Small intestine (tissue), 7 donors: ENCODE data around the gene TMEM106C. TPM values are rescaled to one million over a fixed set of nuclear protein-coding genes. Genes with fewer than 3 reads are reported as not detected.
A peak's percentile ranks its signal among the peaks of the same experiment; 100 is the strongest.

ENCODE experiments used
- DNase-seq, 2 donors: peaks; one replicate each; pipeline versions ENCODE4 v3.0.0 to v3.0.0-alpha.2; 2013
- FAIRE-seq: peaks from 2 replicates; lab custom pipeline; 2012; peaks lifted over from hg19 to GRCh38; lab: Jason Lieb, UNC
- H3K27ac ChIP-seq, 3 donors: one replicate each; pipeline ENCODE4 v1.5.1; 2013; ENCODE audit warnings: low read length in 2 of 3, mild to moderate bottlenecking in 2 of 3, control low read depth in 1 of 3, inconsistent platforms in 1 of 3, low read depth in 1 of 3, moderate library complexity in 1 of 3
- H3K27me3 ChIP-seq, 3 donors: one replicate each; pipeline ENCODE4 v1.6.1; 2013; ENCODE audit warnings: low read length in 3 of 3, inconsistent platforms in 1 of 3; ENCODE audit not compliant: control insufficient read depth in 3 of 3, insufficient read depth in 3 of 3
- H3K36me3 ChIP-seq, 3 donors: one replicate each; pipeline ENCODE4 v1.6.1; 2013; ENCODE audit warnings: low read length in 3 of 3, inconsistent platforms in 1 of 3, low read depth in 1 of 3, mild to moderate bottlenecking in 1 of 3, moderate library complexity in 1 of 3; ENCODE audit not compliant: control insufficient read depth in 3 of 3, insufficient read depth in 2 of 3
- H3K4me1 ChIP-seq, 3 donors: one replicate each; pipeline ENCODE4 v1.6.1; 2013; ENCODE audit warnings: low read length in 2 of 3, inconsistent platforms in 1 of 3, low read depth in 1 of 3, mild to moderate bottlenecking in 1 of 3, moderate library complexity in 1 of 3; ENCODE audit not compliant: control insufficient read depth in 3 of 3, insufficient read depth in 2 of 3
- H3K4me3 ChIP-seq, 3 donors: one replicate each; pipeline ENCODE4 v1.5.1; 2013; ENCODE audit warnings: low read length in 3 of 3, control low read depth in 1 of 3, inconsistent platforms in 1 of 3, low read depth in 1 of 3, mild to moderate bottlenecking in 1 of 3, moderate library complexity in 1 of 3
- H3K9me3 ChIP-seq, 2 donors: one replicate each; pipeline ENCODE4 v1.6.1; 2013; ENCODE audit warnings: low read depth in 1 of 2, low read length in 1 of 2; ENCODE audit not compliant: control insufficient read depth in 2 of 2, insufficient read depth in 1 of 2
- WGBS, 3 donors: extraction: QIAGEN DNeasy Blood & Tissue Kit; methylation state at CpG; one replicate each; pipeline ENCODE4 v1.1.7; 2013; 5-methylcytosine and 5-hydroxymethylcytosine counted together
- polyA plus RNA-seq, 4 donors: library from polyadenylated mRNA; stranded (reverse) in 3 of 4; unstranded in 1 of 4; fragments of 200-250 nt in 3 of 4; fragments of 120-200 nt in 1 of 4; gene quantifications; one replicate each; pipeline versions ENCODE4 v1.2.1 to v1.2.3, GENCODE V29; 2013
- donor health status: healthy with polysubstance abuse.
- donor health status: control.
- donor health status: control.
- donor health status: Bipolar disorder and iron deficiency.
- donor health status: healthy.

TMEM106C gene
- polyA plus RNA-seq, 4 donors: 140 to 234 (median 177) TPM

- no peak for FAIRE-seq
These were observed 15.1 kb downstream of the TMEM106C start for GRCh38 chr12:47978598-47978873.

GRCh38 chr12:47979166-47979565, 15.8 kb downstream of the TMEM106C start:
- H3K4me3 ChIP-seq: no peak overlapping the region
- H3K27me3 ChIP-seq: no peaks in the 10 kb centered on the region
- H3K4me1 ChIP-seq: peaks cover 0 to 18% (median 0%) of the 10 kb centered on the region in 3 donors
- FAIRE-seq: no peak
- peaks cover 0 to 23% (median 0%) of the 10 kb centered on the region in 3 donors for H3K36me3 ChIP-seq
- no peak overlapping the region for H3K27ac ChIP-seq
- 88 to 96% (median 95%) methylated on average over 5 of the region's 5 CpGs for WGBS, 3 donors
- no peak for DNase-seq
- no peaks in the 10 kb centered on the region for H3K9me3 ChIP-seq

More at GRCh38 chr12:47978598-47978873, 15.1 kb downstream of the TMEM106C start:
- Histone ChIP-seq H3K36me3 (peaks cover 0 to 26% (median 0%) of the 10 kb centered on the region in 3 donors), H3K9me3 (no peaks in the 10 kb centered on the region), H3K4me3 (no peak overlapping the region), H3K4me1 (peaks cover 0 to 18% (median 0%) of the 10 kb centered on the region in 3 donors), H3K27ac (no peak overlapping the region), H3K27me3 (no peaks in the 10 kb centered on the region)
- no peak for DNase-seq
- 82 to 90% (median 84%) methylated on average over 7 of the region's 7 CpGs for WGBS, 3 donors

GRCh38 chr12:47979686-47980085, 16.3 kb downstream of the TMEM106C start:
- FAIRE-seq: no peak
- no peak for DNase-seq

GRCh38 chr12:47980197-47980596, 16.8 kb downstream of the TMEM106C start:
- FAIRE-seq (no peak), DNase-seq (no peak)
- WGBS, 3 donors: 85 to 92% (median 90%) methylated on average over 7 of the region's 7 CpGs
- Histone ChIP-seq H3K27me3 (peaks cover 0 to 3% (median 0%) of the 10 kb centered on the region in 3 donors), H3K27ac (no peak overlapping the region), H3K9me3 (no peaks in the 10 kb centered on the region), H3K4me3 (no peak overlapping the region), H3K36me3 (peaks cover 0 to 23% (median 0%) of the 10 kb centered on the region in 3 donors), H3K4me1 (peaks cover 0 to 18% (median 0%) of the 10 kb centered on the region in 3 donors)

More at GRCh38 chr12:47979686-47980085, 16.3 kb downstream of the TMEM106C start:
- H3K27me3 ChIP-seq: peaks cover 0 to 3% (median 0%) of the 10 kb centered on the region in 3 donors
- no peak overlapping the region for H3K4me3 ChIP-seq
- no peak overlapping the region for H3K27ac ChIP-seq
- H3K9me3 ChIP-seq: no peaks in the 10 kb centered on the region
- H3K36me3 ChIP-seq: peaks cover 0 to 22% (median 0%) of the 10 kb centered on the region in 3 donors
- peaks cover 0 to 18% (median 0%) of the 10 kb centered on the region in 3 donors for H3K4me1 ChIP-seq
- 88 to 90% (median 88%) methylated on average over 10 to 11 of the region's 11 CpGs for WGBS, 3 donors

GRCh38 chr12:47980779-47981495, 17.5 kb downstream of the TMEM106C start:
- no peak for FAIRE-seq
- 57 to 70% (median 62%) methylated on average over 15 to 17 of the region's 17 CpGs for WGBS, 3 donors

GRCh38 chr12:47981496-47982260, 18.3 kb downstream of the TMEM106C start:
- Histone ChIP-seq H3K36me3 (peaks cover 0 to 15% (median 0%) of the 10 kb centered on the region in 3 donors), H3K9me3 (no peaks in the 10 kb centered on the region), H3K4me1 (peaks cover 0 to 18% (median 0%) of the 10 kb centered on the region in 3 donors), H3K27me3 (peaks cover 0 to 3% (median 0%) of the 10 kb centered on the region in 3 donors), H3K4me3 (no peak overlapping the region), H3K27ac (no peak overlapping the region)
- no peak for FAIRE-seq
- peak; percentile 40 to 89 for DNase-seq
- WGBS, 3 donors: 20 to 54% (median 46%) methylated on average over 19 to 20 of the region's 20 CpGs

More at GRCh38 chr12:47980779-47981495, 17.5 kb downstream of the TMEM106C start:
- Histone ChIP-seq H3K9me3 (no peaks in the 10 kb centered on the region), H3K36me3 (peaks cover 0 to 17% (median 0%) of the 10 kb centered on the region in 3 donors), H3K4me1 (peaks cover 0 to 18% (median 0%) of the 10 kb centered on the region in 3 donors), H3K4me3 (no peak overlapping the region), H3K27ac (no peak overlapping the region), H3K27me3 (peaks cover 0 to 3% (median 0%) of the 10 kb centered on the region in 3 donors)
- no peak for DNase-seq

GRCh38 chr12:47982311-47982710, 18.9 kb downstream of the TMEM106C start:
- peaks cover 0 to 18% (median 0%) of the 10 kb centered on the region in 3 donors for H3K4me1 ChIP-seq
- H3K27me3 ChIP-seq: peaks cover 0 to 3% (median 0%) of the 10 kb centered on the region in 3 donors
- no peak overlapping the region for H3K27ac ChIP-seq
- H3K36me3 ChIP-seq: peaks cover 0 to 13% (median 0%) of the 10 kb centered on the region in 3 donors
- WGBS, 3 donors: 60 to 72% (median 66%) methylated on average over 5 of the region's 5 CpGs
- DNase-seq: no peak
- no peak for FAIRE-seq
- H3K4me3 ChIP-seq: no peak overlapping the region
- H3K9me3 ChIP-seq: no peaks in the 10 kb centered on the region

GRCh38 chr12:47982770-47983169, 19.4 kb downstream of the TMEM106C start:
- Histone ChIP-seq H3K4me3 (no peak overlapping the region), H3K36me3 (peaks cover 0 to 13% (median 0%) of the 10 kb centered on the region in 3 donors), H3K4me1 (peaks cover 0 to 18% (median 0%) of the 10 kb centered on the region in 3 donors), H3K27me3 (peaks cover 0 to 3% (median 0%) of the 10 kb centered on the region in 3 donors), H3K9me3 (no peaks in the 10 kb centered on the region), H3K27ac (no peak overlapping the region)
- DNase-seq: no peak
- FAIRE-seq: no peak
- WGBS, 3 donors: 89 to 95% (median 94%) methylated on average over 11 of the region's 11 CpGs
